Tibial nerve (tissue), 4 donors: ENCODE measurements around the gene TCF23.

Source experiments
- EP300 ChIP-seq, 2 donors: sonication (generic); formaldehyde crosslinking; IDR thresholded peaks; one replicate each; pipeline ENCODE4 v1.6.1; 2017; ENCODE audit warnings: antibody characterized with exemption in 2 of 2, mild to moderate bottlenecking in 1 of 2
- TF ChIP-seq, protein P1 (sequence below), 5 experiments: fragments of 200-600 bp in 3 of 5; fragments of 450-650 bp in 2 of 5; sonication (generic) in 3 of 5; IDR thresholded peaks; one replicate each; pipeline ENCODE4 v1.5.1; 2016 to 2019; ENCODE audit warnings: antibody characterized with exemption in 5 of 5, mild to moderate bottlenecking in 3 of 5, moderate library complexity in 2 of 5

GRCh38 chr2:27174638-27175037 is 25.8 kb downstream of the TCF23 start:
- TF ChIP-seq, protein P1, sequence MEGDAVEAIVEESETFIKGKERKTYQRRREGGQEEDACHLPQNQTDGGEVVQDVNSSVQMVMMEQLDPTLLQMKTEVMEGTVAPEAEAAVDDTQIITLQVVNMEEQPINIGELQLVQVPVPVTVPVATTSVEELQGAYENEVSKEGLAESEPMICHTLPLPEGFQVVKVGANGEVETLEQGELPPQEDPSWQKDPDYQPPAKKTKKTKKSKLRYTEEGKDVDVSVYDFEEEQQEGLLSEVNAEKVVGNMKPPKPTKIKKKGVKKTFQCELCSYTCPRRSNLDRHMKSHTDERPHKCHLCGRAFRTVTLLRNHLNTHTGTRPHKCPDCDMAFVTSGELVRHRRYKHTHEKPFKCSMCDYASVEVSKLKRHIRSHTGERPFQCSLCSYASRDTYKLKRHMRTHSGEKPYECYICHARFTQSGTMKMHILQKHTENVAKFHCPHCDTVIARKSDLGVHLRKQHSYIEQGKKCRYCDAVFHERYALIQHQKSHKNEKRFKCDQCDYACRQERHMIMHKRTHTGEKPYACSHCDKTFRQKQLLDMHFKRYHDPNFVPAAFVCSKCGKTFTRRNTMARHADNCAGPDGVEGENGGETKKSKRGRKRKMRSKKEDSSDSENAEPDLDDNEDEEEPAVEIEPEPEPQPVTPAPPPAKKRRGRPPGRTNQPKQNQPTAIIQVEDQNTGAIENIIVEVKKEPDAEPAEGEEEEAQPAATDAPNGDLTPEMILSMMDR (IDR thresholded peaks at IDR 0.05) = no peak
- no peak for TF ChIP-seq EP300 (IDR thresholded peaks at IDR 0.05)
